Measurements from ENCODE around the gene TRIP4. TPM values are rescaled to one million over a fixed set of nuclear protein-coding genes. Genes with fewer than 3 reads are reported as not detected.

The TRIP4 gene
- total and polyA plus RNA-seq, 2 of the 8 experiments (the other 6 are each of a cell fraction or from before 2014, with no cell fraction given) = 6.2 to 18.9 TPM

GRCh38 chr15:64474846-64475245 is 87.2 kb downstream of the TRIP4 start (continued):
- no peak for TF ChIP-seq CHD7 (IDR thresholded peaks at IDR 0.05; ENCODE audit: insufficient replicate concordance, low read length)
- TF ChIP-seq TCF12 (IDR thresholded peaks at IDR 0.05; ENCODE audit: low read depth, low read length) = no peak
- no peak for TF ChIP-seq KDM5A (IDR thresholded peaks at IDR 0.05; ENCODE audit: low read length)
- no peak for TF ChIP-seq KDM4A (IDR thresholded peaks at IDR 0.05; ENCODE audit: low read depth, low read length, severe bottlenecking)
- no peak for TF ChIP-seq ATF3 (IDR thresholded peaks at IDR 0.05; ENCODE audit: insufficient read depth, low read depth, low read length)
- TF ChIP-seq SP4 (IDR thresholded peaks at IDR 0.05; ENCODE audit: low read length) = no peak
- TF ChIP-seq CBX8 (IDR thresholded peaks at IDR 0.05; ENCODE audit: borderline replicate concordance, low read depth, low read length) = no peak
- TF ChIP-seq CTCF (IDR thresholded peaks at IDR 0.05; ENCODE audit: control extremely low read depth in 1 of 3, insufficient read depth in 1 of 3, low read depth in 1 of 3, low read length in 3 of 3) = no peak
